DND-41 (cell line): ENCODE data around the gene ALPL.

Experiments used
- ATAC-seq: fragments of 200-7000 bp; cut with Tn5 transposase; 3 replicates; pipeline ENCODE4 v1.9.1; 2021; ENCODE audit warnings: low read depth; ENCODE audit not compliant: insufficient read depth
- DNase-seq: peaks from one replicate; pipeline ENCODE4 v3.0.0-alpha.2; 2020
- H2AFZ ChIP-seq: 2 replicates; pipeline ENCODE4 v1.6.0; 2012; ENCODE audit warnings: low read depth, low read length
- H3K27ac ChIP-seq: 2 replicates; pipeline ENCODE4 v1.5.1; 2012; ENCODE audit warnings: low read length, inconsistent platforms
- H3K27me3 ChIP-seq: fragments of 200-600 bp; sonication (generic); 2 replicates; pipeline ENCODE4 v1.6.0; 2012; ENCODE audit warnings: low read length, mild to moderate bottlenecking, inconsistent platforms; ENCODE audit not compliant: insufficient read depth, poor library complexity
- H3K36me3 ChIP-seq: 2 replicates; pipeline ENCODE4 v1.5.1; 2012; ENCODE audit warnings: low read length, inconsistent platforms; ENCODE audit not compliant: insufficient read depth
- H3K4me1 ChIP-seq: 2 replicates; pipeline ENCODE4 v1.5.1; 2012; ENCODE audit warnings: mild to moderate bottlenecking, low read length; ENCODE audit not compliant: insufficient read depth
- H3K4me2 ChIP-seq: 2 replicates; pipeline ENCODE4 v1.6.0; 2012; ENCODE audit warnings: mild to moderate bottlenecking, moderate library complexity, low read length, inconsistent platforms; ENCODE audit not compliant: insufficient read depth
- H3K4me3 ChIP-seq, 2 experiments: fragments of 200-600 bp in 1 of 2; shearing (Covaris generic) in 1 of 2; 2 replicates each; pipeline ENCODE4 v1.5.1; 2012 to 2016; ENCODE audit warnings: inconsistent platforms in 2 of 2, low read length in 2 of 2, mild to moderate bottlenecking in 2 of 2, low read depth in 1 of 2, moderate library complexity in 1 of 2
- H3K79me2 ChIP-seq: 2 replicates; pipeline ENCODE4 v1.6.0; 2012; ENCODE audit warnings: low read length, inconsistent platforms; ENCODE audit not compliant: insufficient read depth
- H3K9ac ChIP-seq: 2 replicates; pipeline ENCODE4 v1.6.0; 2012; ENCODE audit warnings: low read depth, mild to moderate bottlenecking, inconsistent platforms, low read length, moderate library complexity
- H3K9me3 ChIP-seq: 2 replicates; pipeline ENCODE4 v1.5.1; 2012; ENCODE audit warnings: low read length, moderate library complexity, mild to moderate bottlenecking, inconsistent platforms; ENCODE audit not compliant: insufficient read depth, severe bottlenecking
- H4K20me1 ChIP-seq: 2 replicates; pipeline ENCODE4 v1.6.0; 2012; ENCODE audit warnings: low read length; ENCODE audit not compliant: insufficient read depth
- EZH2 ChIP-seq: IDR thresholded peaks from 3 replicates; pipeline ENCODE4 v1.6.1; 2012; ENCODE audit warnings: borderline replicate concordance, low read depth, mild to moderate bottlenecking, moderate library complexity, low read length, inconsistent platforms; ENCODE audit not compliant: severe bottlenecking
- TF ChIP-seq, protein P1 (sequence below): IDR thresholded peaks from 2 replicates; pipeline ENCODE4 v1.5.1; 2012; ENCODE audit warnings: borderline replicate concordance, low read length, moderate library complexity, mild to moderate bottlenecking; ENCODE audit not compliant: poor library complexity, severe bottlenecking; ENCODE audit errors: extremely low read depth

The ALPL gene

DNA sequence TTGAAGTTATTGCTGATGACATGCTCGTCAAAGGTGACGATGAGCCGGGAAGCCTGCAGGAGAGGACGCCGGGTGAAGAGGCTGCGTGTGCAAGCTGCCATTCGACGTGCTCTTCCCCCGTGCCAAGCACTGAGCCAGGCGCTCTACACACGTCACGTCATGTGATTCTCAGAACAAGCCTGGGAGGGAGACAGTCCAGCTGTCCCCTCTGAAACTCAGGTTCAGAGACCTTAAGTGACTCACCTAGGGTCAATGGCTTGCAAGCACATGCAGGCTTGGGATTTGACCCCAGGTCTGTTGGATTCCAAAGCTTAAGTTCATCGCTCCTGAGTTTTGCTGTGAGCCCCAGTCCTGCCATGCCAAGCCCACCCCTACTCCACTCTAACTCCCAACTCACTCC is 102.8 kb downstream of the ALPL start:
- Histone ChIP-seq H3K27me3 (no peaks in the 10 kb centered on the region), H3K9me3 (no peaks in the 10 kb centered on the region), H3K36me3 (no peaks in the 10 kb centered on the region), H2AFZ (no peak overlapping the region), H3K79me2 (no peaks in the 10 kb centered on the region), H4K20me1 (no peaks in the 10 kb centered on the region; the same call in 1 of the 2 replicates), H3K4me3 (no peak overlapping the region), H3K27ac (no peak overlapping the region), H3K4me1 (no peaks in the 10 kb centered on the region), H3K4me2 (no peak overlapping the region), H3K9ac (no peak overlapping the region)
- ATAC-seq = no peak
- TF ChIP-seq EZH2 = no peak
- TF ChIP-seq, protein P1, sequence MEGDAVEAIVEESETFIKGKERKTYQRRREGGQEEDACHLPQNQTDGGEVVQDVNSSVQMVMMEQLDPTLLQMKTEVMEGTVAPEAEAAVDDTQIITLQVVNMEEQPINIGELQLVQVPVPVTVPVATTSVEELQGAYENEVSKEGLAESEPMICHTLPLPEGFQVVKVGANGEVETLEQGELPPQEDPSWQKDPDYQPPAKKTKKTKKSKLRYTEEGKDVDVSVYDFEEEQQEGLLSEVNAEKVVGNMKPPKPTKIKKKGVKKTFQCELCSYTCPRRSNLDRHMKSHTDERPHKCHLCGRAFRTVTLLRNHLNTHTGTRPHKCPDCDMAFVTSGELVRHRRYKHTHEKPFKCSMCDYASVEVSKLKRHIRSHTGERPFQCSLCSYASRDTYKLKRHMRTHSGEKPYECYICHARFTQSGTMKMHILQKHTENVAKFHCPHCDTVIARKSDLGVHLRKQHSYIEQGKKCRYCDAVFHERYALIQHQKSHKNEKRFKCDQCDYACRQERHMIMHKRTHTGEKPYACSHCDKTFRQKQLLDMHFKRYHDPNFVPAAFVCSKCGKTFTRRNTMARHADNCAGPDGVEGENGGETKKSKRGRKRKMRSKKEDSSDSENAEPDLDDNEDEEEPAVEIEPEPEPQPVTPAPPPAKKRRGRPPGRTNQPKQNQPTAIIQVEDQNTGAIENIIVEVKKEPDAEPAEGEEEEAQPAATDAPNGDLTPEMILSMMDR = no peak
- DNase-seq = no peak

DNA sequence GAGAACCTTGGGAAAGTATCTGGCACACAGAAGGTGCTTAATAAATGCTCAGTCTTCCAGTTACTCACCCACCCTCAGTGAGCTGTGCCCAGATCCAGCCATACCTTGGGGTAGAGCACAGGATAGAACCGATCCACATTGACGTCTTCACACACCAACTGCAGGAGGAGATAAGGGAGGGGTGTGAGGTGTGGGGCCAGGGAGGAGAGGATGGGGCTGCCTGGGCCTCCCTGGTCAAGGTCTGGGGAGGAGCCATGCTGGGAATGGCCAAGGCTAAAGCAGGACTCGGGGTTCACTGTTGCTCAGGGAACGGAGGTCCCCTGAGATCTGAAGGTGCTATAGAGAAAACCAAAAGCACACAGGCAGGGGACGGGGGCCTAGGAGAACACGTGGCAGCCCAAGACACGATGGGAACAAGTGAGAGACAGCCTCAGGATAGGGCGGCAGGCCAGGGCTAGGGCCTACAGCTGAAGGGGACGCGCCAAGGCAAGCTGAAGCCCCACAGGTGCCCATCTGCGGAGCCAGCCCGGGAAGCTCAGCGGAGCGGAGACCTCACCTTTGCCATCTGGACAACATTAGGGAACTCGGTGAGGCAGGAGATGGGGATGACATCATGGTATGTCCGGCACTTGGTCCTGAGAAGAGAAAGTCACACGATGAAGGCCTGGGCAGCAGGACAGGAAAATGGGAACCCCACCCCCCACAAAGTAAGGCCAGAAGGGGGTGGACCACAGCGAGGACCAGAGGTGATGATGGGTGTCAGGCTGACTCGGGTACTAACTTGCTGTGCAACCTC is 104.0 kb downstream of the ALPL start:
- DNase-seq (no peak), ATAC-seq (no peak)
- Histone ChIP-seq H3K4me2 (no peak overlapping the region), H4K20me1 (peaks cover 6% of the 10 kb centered on the region; the same call in 1 of the 2 replicates), H3K4me3 (no peak overlapping the region), H3K27me3 (no peaks in the 10 kb centered on the region), H3K9me3 (no peaks in the 10 kb centered on the region), H2AFZ (no peak overlapping the region), H3K9ac (no peak overlapping the region), H3K27ac (no peak overlapping the region), H3K79me2 (no peaks in the 10 kb centered on the region), H3K36me3 (no peaks in the 10 kb centered on the region), H3K4me1 (no peaks in the 10 kb centered on the region)
- TF ChIP-seq, protein P1 = no peak
- no peak for TF ChIP-seq EZH2

DNA sequence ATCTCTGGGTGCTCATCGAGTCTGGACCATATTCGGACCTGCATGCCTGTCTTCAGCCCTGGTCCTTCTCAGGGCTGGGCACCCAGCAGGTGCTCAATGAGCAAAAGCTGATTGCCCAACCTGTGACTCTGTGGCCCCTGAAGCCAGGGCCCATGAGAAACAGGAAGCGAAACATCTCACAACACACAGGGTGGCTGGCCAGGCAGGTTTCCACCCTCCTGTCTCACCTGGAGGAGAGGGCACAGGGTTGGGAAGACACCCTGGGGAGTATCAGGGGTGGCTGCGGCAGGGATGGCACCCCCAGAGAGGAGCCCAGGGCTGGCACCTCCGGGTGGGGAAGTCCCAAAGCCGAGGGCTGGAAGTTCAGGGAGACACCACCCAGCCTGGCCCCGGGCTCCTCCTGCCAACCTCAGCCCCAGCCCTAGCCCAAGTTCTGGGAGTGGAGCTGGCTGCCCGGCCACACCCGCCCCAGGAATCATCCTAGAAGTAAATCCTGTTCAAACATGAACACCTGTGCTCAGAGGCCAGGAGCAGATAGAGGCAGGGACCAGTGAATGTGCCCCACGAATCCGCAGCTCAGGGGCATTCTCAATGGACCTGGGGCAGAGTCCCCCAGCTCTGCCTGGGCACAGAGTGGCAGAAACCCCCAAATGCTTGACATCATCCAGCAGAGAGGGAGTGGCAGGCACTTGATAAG is 105.3 kb downstream of the ALPL start:
- no peak overlapping the region for H2AFZ ChIP-seq
- H3K4me2 ChIP-seq = no peak overlapping the region
- no peak overlapping the region for H3K9ac ChIP-seq
- H3K79me2 ChIP-seq = no peaks in the 10 kb centered on the region
- H3K4me3 ChIP-seq = no peak overlapping the region
- no peak for ATAC-seq
- no peaks in the 10 kb centered on the region for H3K27me3 ChIP-seq
- peaks cover 9% of the 10 kb centered on the region; the same call in 1 of the 2 replicates for H4K20me1 ChIP-seq
- no peaks in the 10 kb centered on the region for H3K4me1 ChIP-seq
- TF ChIP-seq EZH2 = no peak
- TF ChIP-seq, protein P1 = no peak
- no peaks in the 10 kb centered on the region for H3K9me3 ChIP-seq
- no peak overlapping the region for H3K27ac ChIP-seq
- H3K36me3 ChIP-seq = no peaks in the 10 kb centered on the region
- DNase-seq = no peak
